ENCODE measurements around the gene GOLPH3L. TPM values are rescaled to one million over a fixed set of nuclear protein-coding genes. Genes with fewer than 3 reads are reported as not detected.

GOLPH3L gene
- total and polyA plus RNA-seq, 4 donors, result 6.0 to 11.3 (median 7.5) TPM

GRCh38 chr1:150688763-150689162 lies 8.2 kb downstream of the GOLPH3L start:
- TF ChIP-seq YY1 (IDR thresholded peaks at IDR 0.05), result no peak
- no peak for TF ChIP-seq NR2F2 (IDR thresholded peaks at IDR 0.05)
- no peak for TF ChIP-seq CTCF (IDR thresholded peaks at IDR 0.05; ENCODE audit: low read depth, low read length, missing input control)
- no peak for TF ChIP-seq MAX (IDR thresholded peaks at IDR 0.05)
- TF ChIP-seq, protein P1, sequence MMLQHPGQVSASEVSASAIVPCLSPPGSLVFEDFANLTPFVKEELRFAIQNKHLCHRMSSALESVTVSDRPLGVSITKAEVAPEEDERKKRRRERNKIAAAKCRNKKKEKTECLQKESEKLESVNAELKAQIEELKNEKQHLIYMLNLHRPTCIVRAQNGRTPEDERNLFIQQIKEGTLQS (IDR thresholded peaks at IDR 0.05), result no peak
- TF ChIP-seq FOXA2 (IDR thresholded peaks at IDR 0.05), result no peak
- no peak for TF ChIP-seq GABPA (IDR thresholded peaks at IDR 0.05 in 1 of 2, conservative IDR thresholded peaks at IDR 0.05 in 1 of 2)
- TF ChIP-seq ZBTB33 (IDR thresholded peaks at IDR 0.05), result no peak
- no peak for TF ChIP-seq JUND (IDR thresholded peaks at IDR 0.05)
- no peak for TF ChIP-seq EGR1 (IDR thresholded peaks at IDR 0.05; ENCODE audit: low read depth in 2 of 2)
- TF ChIP-seq, protein P2, sequence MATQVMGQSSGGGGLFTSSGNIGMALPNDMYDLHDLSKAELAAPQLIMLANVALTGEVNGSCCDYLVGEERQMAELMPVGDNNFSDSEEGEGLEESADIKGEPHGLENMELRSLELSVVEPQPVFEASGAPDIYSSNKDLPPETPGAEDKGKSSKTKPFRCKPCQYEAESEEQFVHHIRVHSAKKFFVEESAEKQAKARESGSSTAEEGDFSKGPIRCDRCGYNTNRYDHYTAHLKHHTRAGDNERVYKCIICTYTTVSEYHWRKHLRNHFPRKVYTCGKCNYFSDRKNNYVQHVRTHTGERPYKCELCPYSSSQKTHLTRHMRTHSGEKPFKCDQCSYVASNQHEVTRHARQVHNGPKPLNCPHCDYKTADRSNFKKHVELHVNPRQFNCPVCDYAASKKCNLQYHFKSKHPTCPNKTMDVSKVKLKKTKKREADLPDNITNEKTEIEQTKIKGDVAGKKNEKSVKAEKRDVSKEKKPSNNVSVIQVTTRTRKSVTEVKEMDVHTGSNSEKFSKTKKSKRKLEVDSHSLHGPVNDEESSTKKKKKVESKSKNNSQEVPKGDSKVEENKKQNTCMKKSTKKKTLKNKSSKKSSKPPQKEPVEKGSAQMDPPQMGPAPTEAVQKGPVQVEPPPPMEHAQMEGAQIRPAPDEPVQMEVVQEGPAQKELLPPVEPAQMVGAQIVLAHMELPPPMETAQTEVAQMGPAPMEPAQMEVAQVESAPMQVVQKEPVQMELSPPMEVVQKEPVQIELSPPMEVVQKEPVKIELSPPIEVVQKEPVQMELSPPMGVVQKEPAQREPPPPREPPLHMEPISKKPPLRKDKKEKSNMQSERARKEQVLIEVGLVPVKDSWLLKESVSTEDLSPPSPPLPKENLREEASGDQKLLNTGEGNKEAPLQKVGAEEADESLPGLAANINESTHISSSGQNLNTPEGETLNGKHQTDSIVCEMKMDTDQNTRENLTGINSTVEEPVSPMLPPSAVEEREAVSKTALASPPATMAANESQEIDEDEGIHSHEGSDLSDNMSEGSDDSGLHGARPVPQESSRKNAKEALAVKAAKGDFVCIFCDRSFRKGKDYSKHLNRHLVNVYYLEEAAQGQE (IDR thresholded peaks at IDR 0.05), result no peak
- no peak for TF ChIP-seq HNF4A (conservative IDR thresholded peaks at IDR 0.05)
- TF ChIP-seq TAF1 (conservative IDR thresholded peaks at IDR 0.05), result no peak
- no peak for TF ChIP-seq FOXA1 (IDR thresholded peaks at IDR 0.05)
- no peak for TF ChIP-seq RAD21 (IDR thresholded peaks at IDR 0.05)
- no peak for TF ChIP-seq SP1 (IDR thresholded peaks at IDR 0.05)
- 74% methylated on average over 1 of the region's 1 CpG for WGBS
- H3K27ac ChIP-seq (ENCODE audit: low read depth in 1 of 2, low read length in 2 of 2), result no peak overlapping the region
- peaks cover 7 to 34% (median 17%) of the 10 kb centered on the region in 4 donors for H3K36me3 ChIP-seq (ENCODE audit: control insufficient read depth in 4 of 4, insufficient read depth in 3 of 4, low read depth in 1 of 4, low read length in 3 of 4)
- no peak overlapping the region for H3K9ac ChIP-seq (ENCODE audit: low read depth in 1 of 2, low read length in 2 of 2)
- no peaks in the 10 kb centered on the region for H3K9me3 ChIP-seq (ENCODE audit: control insufficient read depth in 4 of 4, low read length in 3 of 4)
- DNase-seq (ENCODE audit: low spot score), result no peak
- H3K4me3 ChIP-seq (ENCODE audit: low read depth in 1 of 3, low read length in 3 of 3), result no peak overlapping the region
- no peaks in the 10 kb centered on the region for H3K4me1 ChIP-seq (ENCODE audit: control insufficient read depth in 4 of 4, insufficient read depth in 4 of 4, low read length in 3 of 4)
- H3K27me3 ChIP-seq (ENCODE audit: control insufficient read depth in 4 of 4, insufficient read depth in 4 of 4, low read length in 3 of 4), result no peaks in the 10 kb centered on the region

DNA sequence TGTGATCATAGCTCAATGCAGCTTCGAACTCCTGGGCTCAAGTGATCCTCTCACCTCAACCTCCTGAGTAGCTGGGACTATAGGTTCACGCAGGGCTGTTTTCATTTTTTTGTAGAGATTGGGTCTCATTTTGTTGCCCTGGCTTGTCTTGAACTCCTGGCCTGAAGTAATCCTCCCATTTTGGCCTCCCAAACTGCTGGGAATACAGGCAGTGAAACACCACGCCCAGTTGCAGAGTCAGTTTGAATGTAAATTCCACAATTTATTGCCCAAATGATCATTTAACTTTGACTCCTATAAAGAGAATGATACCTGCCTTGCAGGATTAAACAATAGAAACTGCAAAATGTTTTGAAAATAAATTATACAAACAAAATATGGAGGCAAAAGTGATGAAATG lies 10.7 kb downstream of the GOLPH3L start:
- no peaks in the 10 kb centered on the region for H3K4me1 ChIP-seq (ENCODE audit: control insufficient read depth in 4 of 4, insufficient read depth in 4 of 4, low read length in 3 of 4)
- H3K36me3 ChIP-seq (ENCODE audit: control insufficient read depth in 4 of 4, insufficient read depth in 3 of 4, low read depth in 1 of 4, low read length in 3 of 4), result peaks cover 5 to 17% (median 11%) of the 10 kb centered on the region in 4 donors
- H3K9ac ChIP-seq (ENCODE audit: low read depth in 1 of 2, low read length in 2 of 2), result no peak overlapping the region
- H3K4me3 ChIP-seq (ENCODE audit: low read depth in 1 of 3, low read length in 3 of 3), result no peak overlapping the region
- no peaks in the 10 kb centered on the region for H3K9me3 ChIP-seq (ENCODE audit: control insufficient read depth in 4 of 4, low read length in 3 of 4)
- no peak for DNase-seq (ENCODE audit: low spot score)
- WGBS, result 94% methylated on average over 3 of the region's 3 CpGs
- H3K27ac ChIP-seq (ENCODE audit: low read depth in 1 of 2, low read length in 2 of 2), result no peak overlapping the region
- H3K27me3 ChIP-seq (ENCODE audit: control insufficient read depth in 4 of 4, insufficient read depth in 4 of 4, low read length in 3 of 4), result no peaks in the 10 kb centered on the region
- TF ChIP-seq JUND (IDR thresholded peaks at IDR 0.05) (no peak), HNF4G (IDR thresholded peaks at IDR 0.05) (no peak), CTCF (IDR thresholded peaks at IDR 0.05; ENCODE audit: low read depth, low read length, missing input control) (no peak), MAX (IDR thresholded peaks at IDR 0.05) (no peak), RAD21 (IDR thresholded peaks at IDR 0.05) (no peak), ZBTB33 (IDR thresholded peaks at IDR 0.05) (no peak)
